ENCODE data around the gene MND1. TPM values are rescaled to one million over a fixed set of nuclear protein-coding genes. Genes with fewer than 3 reads are reported as not detected.
A peak's percentile ranks its signal among the peaks of the same experiment; 100 is the strongest.

The MND1 gene, protein sequence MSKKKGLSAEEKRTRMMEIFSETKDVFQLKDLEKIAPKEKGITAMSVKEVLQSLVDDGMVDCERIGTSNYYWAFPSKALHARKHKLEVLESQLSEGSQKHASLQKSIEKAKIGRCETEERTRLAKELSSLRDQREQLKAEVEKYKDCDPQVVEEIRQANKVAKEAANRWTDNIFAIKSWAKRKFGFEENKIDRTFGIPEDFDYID
- under 1 TPM in 1 of 3 donors, not detected in 2; 0.33 TPM for total RNA-seq
- 0.56 TPM for total RNA-seq (2013)

DNA sequence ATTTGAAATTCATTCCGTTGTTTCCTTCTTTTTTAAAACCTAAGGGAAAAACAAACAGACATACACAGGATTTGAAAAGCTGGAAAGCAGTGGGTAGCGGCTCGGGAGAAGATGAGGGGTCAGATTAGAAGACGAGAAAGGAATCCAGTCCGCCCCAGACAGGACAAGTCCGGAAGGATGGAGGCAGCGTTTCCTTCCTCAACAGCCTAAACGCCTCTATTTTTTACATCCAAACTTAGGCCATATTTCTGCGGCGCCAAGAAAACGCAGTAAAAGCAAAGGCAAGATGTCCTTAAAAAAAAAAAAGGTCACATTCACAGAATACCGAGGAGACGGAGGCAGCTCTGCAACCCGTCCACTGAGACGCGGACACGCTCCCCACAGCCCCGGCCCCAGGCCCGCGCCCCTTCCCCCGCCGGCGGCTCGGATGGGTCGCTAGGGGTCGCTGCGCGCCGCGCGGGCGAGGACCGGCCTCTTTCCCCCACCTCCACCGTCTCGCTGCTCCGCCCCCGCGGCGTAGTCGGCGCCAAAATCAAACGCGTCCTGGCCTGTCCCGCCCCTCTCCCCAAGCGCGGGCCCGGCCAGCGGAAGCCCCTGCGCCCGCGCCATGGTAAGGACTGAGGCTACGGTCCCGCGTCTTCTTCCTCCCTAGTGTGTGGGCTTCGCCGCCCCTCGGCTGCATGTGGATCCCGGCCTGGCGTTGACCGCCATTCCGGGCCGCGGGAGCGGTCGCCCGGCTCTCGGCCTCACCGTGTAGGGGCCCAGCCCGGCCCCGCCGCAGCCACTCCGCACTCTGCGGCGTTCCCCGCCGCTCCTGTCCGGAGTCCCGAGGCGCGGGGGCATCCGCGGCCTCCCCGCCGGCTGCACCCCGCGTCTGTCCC is at the start of gene MND1:
Gene MND1 (plus strand): TSS at position 558 of the 881 bp plus-strand sequence. CDS start 50 bp downstream, at position 608.
- H3K4me1 ChIP-seq (ENCODE audit: control insufficient read depth, insufficient read depth, low read length) = peaks cover 8% of the 10 kb centered on the region
- DNase-seq = peak; percentile 87 to 94
- no peak within 1 kb of the TSS for H3K27ac ChIP-seq (ENCODE audit: low read length)
- H3K4me3 Mint-ChIP-seq = peak within 1 kb of the TSS; percentile 89
- WGBS (ENCODE audit: insufficient coverage) = under 1% methylated on average over 86 of the region's 86 CpGs
- peaks cover 0 to 20% of the 10 kb centered on the region in 2 donors for H3K27me3 Mint-ChIP-seq (ENCODE audit: low read depth in 2 of 2)
- peak within 1 kb of the TSS; percentile 50 for H3K4me3 ChIP-seq (ENCODE audit: low read length)
- H3K36me3 ChIP-seq (ENCODE audit: control insufficient read depth, insufficient read depth, low read length) = no peaks in the 10 kb centered on the region
- intact Hi-C loops (cut with micrococcal nuclease) = loop anchor here (1.0 to 2.0 kb wide), 4 partner anchors 88 to 406 kb away; no protein-coding TSS in a partner anchor
- peak; percentile 96 to 97 (median 96) for ATAC-seq
- H3K9me3 Mint-ChIP-seq = no peaks in the 10 kb centered on the region
- peaks cover 8 to 10% of the 10 kb centered on the region in 2 donors for H3K4me1 Mint-ChIP-seq
- H3K27me3 ChIP-seq (ENCODE audit: control insufficient read depth, insufficient read depth, low read length) = no peaks in the 10 kb centered on the region
- TF ChIP-seq, protein P1, sequence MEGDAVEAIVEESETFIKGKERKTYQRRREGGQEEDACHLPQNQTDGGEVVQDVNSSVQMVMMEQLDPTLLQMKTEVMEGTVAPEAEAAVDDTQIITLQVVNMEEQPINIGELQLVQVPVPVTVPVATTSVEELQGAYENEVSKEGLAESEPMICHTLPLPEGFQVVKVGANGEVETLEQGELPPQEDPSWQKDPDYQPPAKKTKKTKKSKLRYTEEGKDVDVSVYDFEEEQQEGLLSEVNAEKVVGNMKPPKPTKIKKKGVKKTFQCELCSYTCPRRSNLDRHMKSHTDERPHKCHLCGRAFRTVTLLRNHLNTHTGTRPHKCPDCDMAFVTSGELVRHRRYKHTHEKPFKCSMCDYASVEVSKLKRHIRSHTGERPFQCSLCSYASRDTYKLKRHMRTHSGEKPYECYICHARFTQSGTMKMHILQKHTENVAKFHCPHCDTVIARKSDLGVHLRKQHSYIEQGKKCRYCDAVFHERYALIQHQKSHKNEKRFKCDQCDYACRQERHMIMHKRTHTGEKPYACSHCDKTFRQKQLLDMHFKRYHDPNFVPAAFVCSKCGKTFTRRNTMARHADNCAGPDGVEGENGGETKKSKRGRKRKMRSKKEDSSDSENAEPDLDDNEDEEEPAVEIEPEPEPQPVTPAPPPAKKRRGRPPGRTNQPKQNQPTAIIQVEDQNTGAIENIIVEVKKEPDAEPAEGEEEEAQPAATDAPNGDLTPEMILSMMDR (IDR thresholded peaks at IDR 0.05) = peak; percentile 99
- peak within 1 kb of the TSS in 1 of 2 donors; percentile 22 for H3K27ac Mint-ChIP-seq
- no peaks in the 10 kb centered on the region for H3K36me3 Mint-ChIP-seq
- no peaks in the 10 kb centered on the region for H3K9me3 ChIP-seq (ENCODE audit: control insufficient read depth, insufficient read depth, low read length)

DNA sequence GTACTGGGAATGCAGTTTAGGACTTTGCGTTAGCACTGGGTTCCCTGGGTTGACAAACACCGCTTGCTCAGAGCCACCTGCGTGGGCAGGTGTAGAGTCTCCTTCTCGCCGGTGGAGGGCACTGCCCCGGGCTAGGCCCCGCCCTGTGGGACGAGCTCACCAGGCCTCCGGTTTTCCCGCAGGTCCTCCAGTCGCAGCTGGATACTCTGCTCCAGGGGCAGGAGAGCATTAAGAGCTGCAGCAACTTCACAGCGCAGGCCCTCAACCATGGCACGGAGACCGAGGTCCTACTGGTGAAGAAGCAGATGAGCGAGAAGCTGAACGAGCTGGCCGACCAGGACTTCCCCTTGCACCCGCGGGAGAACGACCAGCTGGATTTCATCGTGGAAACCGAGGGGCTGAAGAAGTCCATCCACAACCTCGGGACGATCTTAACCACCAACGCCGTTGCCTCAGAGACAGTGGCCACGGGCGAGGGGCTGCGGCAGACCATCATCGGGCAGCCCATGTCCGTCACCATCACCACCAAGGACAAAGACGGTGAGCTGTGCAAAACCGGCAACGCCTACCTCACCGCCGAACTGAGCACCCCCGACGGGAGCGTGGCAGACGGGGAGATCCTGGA is 49.2 kb upstream of the MND1 start:
- Mint-ChIP-seq H3K9me3 (no peaks in the 10 kb centered on the region), H3K4me1 (no peaks in the 10 kb centered on the region), H3K27ac (no peak overlapping the region), H3K4me3 (no peak overlapping the region), H3K36me3 (no peaks in the 10 kb centered on the region), H3K27me3 (ENCODE audit: low read depth in 2 of 2) (peaks cover 0 to 3% of the 10 kb centered on the region in 2 donors)
- Histone ChIP-seq H3K27ac (ENCODE audit: low read length) (no peak overlapping the region), H3K27me3 (ENCODE audit: control insufficient read depth, insufficient read depth, low read length) (no peaks in the 10 kb centered on the region), H3K9me3 (ENCODE audit: control insufficient read depth, insufficient read depth, low read length) (no peaks in the 10 kb centered on the region), H3K4me3 (ENCODE audit: low read length) (no peak overlapping the region), H3K36me3 (ENCODE audit: control insufficient read depth, insufficient read depth, low read length) (no peaks in the 10 kb centered on the region), H3K4me1 (ENCODE audit: control insufficient read depth, insufficient read depth, low read length) (no peaks in the 10 kb centered on the region)
- ATAC-seq (no peak), DNase-seq (no peak)
- 94% methylated on average over 40 of the region's 40 CpGs for WGBS (ENCODE audit: insufficient coverage)
- TF ChIP-seq, protein P1 (IDR thresholded peaks at IDR 0.05) = no peak
- intact Hi-C loops (cut with micrococcal nuclease) = no loop called here

- Mint-ChIP-seq H3K36me3 (no peaks in the 10 kb centered on the region), H3K27me3 (ENCODE audit: low read depth in 2 of 2) (peaks cover 0 to 4% of the 10 kb centered on the region in 2 donors), H3K4me1 (no peaks in the 10 kb centered on the region), H3K4me3 (no peak overlapping the region), H3K9me3 (no peaks in the 10 kb centered on the region), H3K27ac (no peak overlapping the region)
- H3K27me3 ChIP-seq (ENCODE audit: control insufficient read depth, insufficient read depth, low read length) = no peaks in the 10 kb centered on the region
- H3K4me1 ChIP-seq (ENCODE audit: control insufficient read depth, insufficient read depth, low read length) = no peaks in the 10 kb centered on the region
- H3K27ac ChIP-seq (ENCODE audit: low read length) = no peak overlapping the region
- 89% methylated on average over 6 of the region's 11 CpGs for WGBS (ENCODE audit: insufficient coverage)
- H3K36me3 ChIP-seq (ENCODE audit: control insufficient read depth, insufficient read depth, low read length) = no peaks in the 10 kb centered on the region
- H3K9me3 ChIP-seq (ENCODE audit: control insufficient read depth, insufficient read depth, low read length) = no peaks in the 10 kb centered on the region
- no peak for ATAC-seq
- TF ChIP-seq, protein P1 (IDR thresholded peaks at IDR 0.05) = no peak
- DNase-seq = no peak
- H3K4me3 ChIP-seq (ENCODE audit: low read length) = no peak overlapping the region
- intact Hi-C loops (cut with micrococcal nuclease) = no loop called here
Measured at GRCh38 chr4:153296040-153296823, 48.3 kb upstream of the MND1 start.

Data from natural killer cell (primary cell).